ENCODE results near the gene LSM10.

GRCh38 chr1:36420836-36421317, 23.2 kb upstream of the LSM10 start:
- TF ChIP-seq CTCF (IDR thresholded peaks at IDR 0.05 in 8 of 11, conservative IDR thresholded peaks at IDR 0.05 in 3 of 11), result peak; percentile 88 to 98 (median 96)
- no peak for TF ChIP-seq POLR2A (IDR thresholded peaks at IDR 0.05)

Data from spleen (tissue), 7 donors.